ENCODE data around the gene TBC1D19.
"Not testable (repeated sequence)": the region's sequence is repeated elsewhere in the genome, so short reads cannot be mapped to it uniquely, and the experiment has no call there.

The TBC1D19 gene

DNA sequence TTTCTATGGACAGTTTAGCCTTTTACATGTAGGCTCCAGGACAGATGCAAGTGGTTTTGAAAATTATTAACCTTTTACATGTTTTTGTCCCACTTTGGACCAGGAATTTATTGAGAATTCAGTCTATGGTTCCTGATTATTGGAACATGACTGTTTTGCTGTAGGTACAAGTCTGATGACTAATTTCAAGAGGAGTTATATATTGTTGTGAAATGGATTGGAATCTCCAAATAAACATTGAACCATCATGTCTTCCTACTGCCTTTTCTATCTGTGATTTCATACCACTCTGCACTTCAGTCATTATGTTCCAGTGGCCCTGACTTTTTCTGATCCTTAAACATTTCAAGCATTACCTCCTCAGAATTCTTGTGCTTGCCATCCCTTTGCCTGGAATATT lies 35.9 kb downstream of the TBC1D19 start:
- no peak overlapping the region for H3K27ac ChIP-seq
- TF ChIP-seq, protein P1, sequence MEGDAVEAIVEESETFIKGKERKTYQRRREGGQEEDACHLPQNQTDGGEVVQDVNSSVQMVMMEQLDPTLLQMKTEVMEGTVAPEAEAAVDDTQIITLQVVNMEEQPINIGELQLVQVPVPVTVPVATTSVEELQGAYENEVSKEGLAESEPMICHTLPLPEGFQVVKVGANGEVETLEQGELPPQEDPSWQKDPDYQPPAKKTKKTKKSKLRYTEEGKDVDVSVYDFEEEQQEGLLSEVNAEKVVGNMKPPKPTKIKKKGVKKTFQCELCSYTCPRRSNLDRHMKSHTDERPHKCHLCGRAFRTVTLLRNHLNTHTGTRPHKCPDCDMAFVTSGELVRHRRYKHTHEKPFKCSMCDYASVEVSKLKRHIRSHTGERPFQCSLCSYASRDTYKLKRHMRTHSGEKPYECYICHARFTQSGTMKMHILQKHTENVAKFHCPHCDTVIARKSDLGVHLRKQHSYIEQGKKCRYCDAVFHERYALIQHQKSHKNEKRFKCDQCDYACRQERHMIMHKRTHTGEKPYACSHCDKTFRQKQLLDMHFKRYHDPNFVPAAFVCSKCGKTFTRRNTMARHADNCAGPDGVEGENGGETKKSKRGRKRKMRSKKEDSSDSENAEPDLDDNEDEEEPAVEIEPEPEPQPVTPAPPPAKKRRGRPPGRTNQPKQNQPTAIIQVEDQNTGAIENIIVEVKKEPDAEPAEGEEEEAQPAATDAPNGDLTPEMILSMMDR (conservative IDR thresholded peaks at IDR 0.05), result no peak

DNA sequence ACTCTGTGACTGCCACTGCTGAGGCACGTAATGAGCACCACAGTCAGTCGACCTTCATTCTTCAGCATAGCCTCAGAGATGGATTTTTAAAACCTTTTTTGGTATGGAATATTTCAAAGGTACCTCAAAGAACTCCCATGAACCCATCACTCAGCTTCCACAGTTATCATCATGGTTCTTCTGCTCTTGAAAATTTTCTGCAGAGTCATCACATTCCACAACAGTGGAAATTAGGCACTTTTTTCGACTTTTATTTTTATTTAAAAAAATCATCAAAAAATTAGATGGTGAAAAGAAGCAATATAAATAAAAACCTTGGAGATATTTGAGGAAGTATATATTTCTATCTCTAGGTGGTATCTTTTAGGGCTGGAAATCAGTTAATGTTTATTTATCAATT lies 37.5 kb downstream of the TBC1D19 start:
- TF ChIP-seq, protein P1 (conservative IDR thresholded peaks at IDR 0.05), result no peak
- no peak overlapping the region for H3K27ac ChIP-seq

DNA sequence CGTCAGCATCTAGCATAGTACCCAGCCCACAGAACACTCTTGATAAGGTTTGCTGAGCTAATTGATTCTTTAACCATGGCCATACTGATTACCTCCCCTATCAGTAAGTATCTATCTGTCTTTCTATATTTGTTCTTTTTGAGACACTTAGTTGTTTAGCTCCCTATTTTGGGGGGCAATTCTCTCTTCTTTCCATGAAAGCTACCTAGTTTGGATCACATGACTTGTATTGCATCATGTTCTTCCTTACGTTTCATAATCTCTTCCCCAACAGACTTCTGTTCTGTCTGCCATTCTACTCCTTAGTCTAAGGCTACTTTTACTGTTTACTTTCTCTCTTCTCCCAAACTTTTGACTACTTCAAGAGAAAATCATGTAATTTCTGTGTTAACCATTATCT lies 39.0 kb downstream of the TBC1D19 start:
- H3K27ac ChIP-seq, result peak overlapping the region; percentile 23
- TF ChIP-seq, protein P1 (conservative IDR thresholded peaks at IDR 0.05), result no peak

DNA sequence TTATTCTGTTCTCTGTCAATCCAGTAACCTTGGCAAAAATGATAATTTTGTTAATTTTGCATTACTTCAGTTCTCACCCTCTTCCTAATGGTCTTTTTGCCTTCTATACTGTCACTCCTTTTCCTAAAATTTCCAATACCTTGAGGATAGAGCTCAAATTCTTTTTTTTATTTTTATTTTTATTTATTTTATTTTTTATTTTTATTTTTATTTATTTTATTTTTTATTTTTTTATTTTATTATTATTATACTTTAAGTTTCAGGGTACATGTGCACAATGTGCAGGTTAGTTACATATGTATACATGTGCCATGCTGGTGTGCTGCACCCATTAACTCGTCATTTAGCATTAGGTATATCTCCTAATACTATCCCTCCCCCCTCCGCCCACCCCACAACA lies 42.8 kb downstream of the TBC1D19 start:
- H3K27ac ChIP-seq, result not testable (repeated sequence)

DNA sequence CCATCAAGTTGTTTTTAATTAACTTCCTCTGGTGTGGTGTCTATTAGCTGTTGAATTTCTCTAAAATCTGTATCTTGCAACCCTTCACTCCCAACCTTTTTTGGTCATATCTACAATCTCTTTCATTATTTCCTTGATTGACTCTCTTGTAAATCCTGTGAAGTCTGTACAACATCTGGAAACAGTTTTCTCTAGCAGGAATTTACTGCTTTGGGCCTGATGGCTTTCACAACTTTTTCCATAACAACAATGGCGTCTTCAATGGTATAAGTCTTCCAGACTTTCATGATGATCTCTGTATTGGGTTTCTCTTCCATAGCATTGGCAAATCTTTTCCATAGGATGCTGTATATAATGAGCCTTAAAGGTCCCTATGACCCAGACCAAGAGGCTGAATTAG lies 49.0 kb downstream of the TBC1D19 start:
- TF ChIP-seq, protein P1 (conservative IDR thresholded peaks at IDR 0.05), result no peak
- H3K27ac ChIP-seq, result no peak overlapping the region

DNA sequence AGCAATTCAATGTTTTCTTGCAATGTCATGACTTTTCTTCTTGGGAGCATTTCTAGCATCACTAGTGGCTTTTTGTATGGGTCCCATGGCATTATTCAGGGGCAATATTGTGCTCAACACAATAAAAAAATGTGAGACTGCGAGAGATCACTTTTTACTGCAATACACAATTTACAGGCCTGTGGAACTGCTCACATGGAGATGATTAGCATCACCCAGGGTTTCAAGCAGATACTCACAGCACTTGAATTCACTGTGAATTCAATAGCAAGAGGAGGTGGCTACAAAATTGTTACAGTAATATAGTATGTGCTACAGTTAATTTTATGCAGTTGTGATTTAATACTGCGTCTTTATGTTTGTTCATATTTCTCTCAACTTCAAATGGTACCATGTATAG lies 50.4 kb downstream of the TBC1D19 start:
- TF ChIP-seq, protein P1 (conservative IDR thresholded peaks at IDR 0.05), result no peak
- H3K27ac ChIP-seq, result no peak overlapping the region

DNA sequence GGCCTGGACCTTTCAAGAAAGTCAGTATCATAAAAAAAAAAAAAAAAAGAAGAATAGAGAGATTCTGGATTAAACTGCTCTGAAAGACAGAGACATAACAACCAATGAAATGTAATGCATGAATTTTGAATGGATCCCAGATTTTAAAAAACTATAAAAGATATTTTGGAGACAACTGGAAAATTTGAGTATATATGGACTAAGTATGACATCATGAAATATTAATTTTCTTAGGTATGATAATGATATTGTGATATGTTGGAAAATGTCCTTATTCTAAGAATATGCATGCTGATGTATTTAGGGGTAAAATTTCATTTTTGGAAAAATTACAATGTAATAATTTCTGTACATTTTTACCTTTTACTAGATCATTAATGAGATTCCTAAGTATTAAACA lies 52.6 kb downstream of the TBC1D19 start:
- TF ChIP-seq, protein P1 (conservative IDR thresholded peaks at IDR 0.05), result no peak

DNA sequence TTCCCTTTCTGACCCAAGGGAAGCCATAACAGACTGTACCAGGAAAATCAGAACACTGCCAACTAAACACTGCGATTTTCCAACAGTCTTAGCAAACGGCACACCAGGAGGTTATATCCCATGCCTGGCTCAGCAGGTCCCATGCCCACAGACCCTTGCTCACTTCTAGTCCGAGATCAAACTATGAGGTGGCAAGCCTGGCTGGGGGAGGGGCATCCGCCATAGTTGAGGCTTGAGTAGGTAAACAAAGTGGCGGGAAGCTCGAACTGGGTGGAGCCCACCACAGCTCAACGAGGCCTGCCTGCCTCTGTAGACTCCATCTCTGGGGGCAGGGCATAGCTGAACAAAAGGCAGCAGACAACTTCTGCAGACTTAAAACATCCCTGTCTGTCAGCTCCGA lies 56.8 kb downstream of the TBC1D19 start:
- H3K27ac ChIP-seq, result not testable (repeated sequence)

More for the DNA sequence above, 52.6 kb downstream of the TBC1D19 start:
- H3K27ac ChIP-seq, result no peak overlapping the region

DNA sequence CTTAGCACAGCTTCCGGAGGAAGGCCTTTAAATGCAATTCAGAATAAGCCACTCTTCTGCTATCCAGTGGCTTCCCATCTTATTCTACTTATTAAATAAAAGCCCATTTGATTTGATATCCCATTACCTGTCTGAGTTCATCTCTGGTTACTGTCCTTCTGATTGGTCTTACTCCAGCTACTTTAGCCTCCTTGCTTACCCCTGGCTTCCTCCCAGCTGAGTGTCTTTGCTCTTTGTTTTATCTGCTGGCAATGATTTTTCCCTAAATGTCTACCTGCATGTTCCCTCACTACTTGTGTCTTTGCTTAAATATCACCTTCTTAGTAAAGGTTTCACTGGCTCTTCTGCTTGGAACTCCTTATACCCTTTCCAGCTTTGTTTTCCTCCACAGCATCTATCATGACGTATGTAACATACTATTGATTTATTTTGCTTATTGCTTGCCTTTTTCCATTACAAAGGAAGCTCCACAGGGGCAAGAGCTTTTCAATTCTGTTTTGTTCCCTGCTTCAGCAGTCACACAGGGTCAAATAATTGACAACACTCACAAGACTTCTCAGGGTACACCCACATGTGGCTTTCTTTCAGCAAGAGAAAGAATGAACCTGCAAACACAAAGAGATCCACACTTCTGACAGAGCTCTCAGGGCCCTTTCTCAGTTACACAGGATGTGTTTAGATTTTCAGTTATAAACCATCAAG lies 63.8 kb downstream of the TBC1D19 start:
- TF ChIP-seq, protein P1 (conservative IDR thresholded peaks at IDR 0.05), result no peak
- H3K27ac ChIP-seq, result no peak overlapping the region
